ENCODE data around the gene TMEM89.

DNA sequence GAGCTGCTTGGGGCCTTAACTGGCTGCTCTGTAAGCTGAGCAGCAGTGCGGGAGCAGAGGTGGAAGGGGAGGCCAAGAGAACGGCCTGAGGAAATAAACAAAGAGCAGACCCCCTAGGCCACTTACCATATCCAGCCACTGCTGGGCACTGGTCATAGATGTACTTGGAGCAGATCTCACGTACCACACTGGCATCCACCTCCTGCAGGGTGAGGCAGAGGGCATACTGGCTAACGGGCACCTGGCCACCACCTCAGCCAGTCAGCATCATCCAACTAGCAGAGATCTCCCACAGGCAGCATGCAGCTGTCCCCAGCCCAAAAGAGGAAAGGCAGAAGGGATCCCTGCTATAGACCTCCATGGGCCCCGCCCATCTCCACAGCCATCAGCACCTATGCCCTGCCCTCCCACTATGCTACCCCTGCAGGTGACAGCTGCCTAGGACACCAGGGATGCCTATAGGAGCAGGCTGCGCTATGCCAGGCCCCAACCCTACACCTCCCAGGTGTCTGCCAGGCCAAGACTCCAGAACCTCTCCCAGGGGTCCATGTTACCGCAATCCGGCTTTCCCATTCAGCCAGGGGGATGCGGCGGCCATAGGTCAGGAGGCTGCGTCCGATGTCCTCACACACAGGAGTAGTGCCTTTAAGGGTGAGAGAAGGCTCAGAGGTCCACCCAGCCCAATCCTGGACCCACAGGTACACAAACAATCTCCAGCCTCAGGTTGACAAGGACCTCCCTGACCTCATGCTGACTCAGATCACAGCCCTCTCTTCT lies 21.9 kb downstream of the TMEM89 start:
- TF ChIP-seq, protein P1, sequence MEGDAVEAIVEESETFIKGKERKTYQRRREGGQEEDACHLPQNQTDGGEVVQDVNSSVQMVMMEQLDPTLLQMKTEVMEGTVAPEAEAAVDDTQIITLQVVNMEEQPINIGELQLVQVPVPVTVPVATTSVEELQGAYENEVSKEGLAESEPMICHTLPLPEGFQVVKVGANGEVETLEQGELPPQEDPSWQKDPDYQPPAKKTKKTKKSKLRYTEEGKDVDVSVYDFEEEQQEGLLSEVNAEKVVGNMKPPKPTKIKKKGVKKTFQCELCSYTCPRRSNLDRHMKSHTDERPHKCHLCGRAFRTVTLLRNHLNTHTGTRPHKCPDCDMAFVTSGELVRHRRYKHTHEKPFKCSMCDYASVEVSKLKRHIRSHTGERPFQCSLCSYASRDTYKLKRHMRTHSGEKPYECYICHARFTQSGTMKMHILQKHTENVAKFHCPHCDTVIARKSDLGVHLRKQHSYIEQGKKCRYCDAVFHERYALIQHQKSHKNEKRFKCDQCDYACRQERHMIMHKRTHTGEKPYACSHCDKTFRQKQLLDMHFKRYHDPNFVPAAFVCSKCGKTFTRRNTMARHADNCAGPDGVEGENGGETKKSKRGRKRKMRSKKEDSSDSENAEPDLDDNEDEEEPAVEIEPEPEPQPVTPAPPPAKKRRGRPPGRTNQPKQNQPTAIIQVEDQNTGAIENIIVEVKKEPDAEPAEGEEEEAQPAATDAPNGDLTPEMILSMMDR (conservative IDR thresholded peaks at IDR 0.05; ENCODE audit: low read depth, low read length): no peak
- TF ChIP-seq EZH2 (IDR thresholded peaks at IDR 0.05; ENCODE audit: low read length, unreplicated experiment): no peak
- TF ChIP-seq EZH2phosphoT487 (IDR thresholded peaks at IDR 0.05; ENCODE audit: borderline replicate concordance, low read length): no peak

Measured in PC-3 (cell line).